Stimulated activated CD8-positive, alpha-beta memory T cell treated with anti-CD3 and anti-CD28 coated beads, Interleukin-7, amount 100 ng/mL, for 1 hour (primary cell): ENCODE measurements around the gene BCR.

ENCODE experiments used
- DNase-seq, 2 donors: peaks; one replicate each; pipeline ENCODE4 v3.0.0-alpha.2; 2020; ENCODE audit warnings: low read depth in 2 of 2

Gene BCR

GRCh38 chr22:23216461-23217170 lies 36.3 kb downstream of the BCR start:
- DNase-seq, result peak in 1 of 2 donors; percentile 31

- DNase-seq, result no peak
Observed at GRCh38 chr22:23217171-23218052, 37.1 kb downstream of the BCR start.

- no peak for DNase-seq
Observed at GRCh38 chr22:23218053-23218866, 38.0 kb downstream of the BCR start.

- DNase-seq, result no peak
Observed at GRCh38 chr22:23218867-23219251, 38.5 kb downstream of the BCR start.

- DNase-seq, result no peak
Observed at GRCh38 chr22:23219317-23219716, 39.0 kb downstream of the BCR start.

GRCh38 chr22:23219822-23220484 lies 39.6 kb downstream of the BCR start:
- peak in 1 of 2 donors; percentile 24 for DNase-seq

- DNase-seq, result no peak
Observed at GRCh38 chr22:23220485-23221350, 40.4 kb downstream of the BCR start.

GRCh38 chr22:23221351-23221804 lies 41.1 kb downstream of the BCR start:
- DNase-seq, result no peak

GRCh38 chr22:23222033-23222792 lies 41.9 kb downstream of the BCR start:
- DNase-seq, result no peak

GRCh38 chr22:23222793-23223568 lies 42.7 kb downstream of the BCR start:
- no peak for DNase-seq

GRCh38 chr22:23223569-23224317 lies 43.4 kb downstream of the BCR start:
- DNase-seq, result no peak

GRCh38 chr22:23224846-23225245 lies 44.5 kb downstream of the BCR start:
- no peak for DNase-seq

- DNase-seq, result no peak
Observed at GRCh38 chr22:23225337-23225723, 45.0 kb downstream of the BCR start.

- DNase-seq, result no peak
Observed at GRCh38 chr22:23225724-23226496, 45.6 kb downstream of the BCR start.

GRCh38 chr22:23226497-23226850 lies 46.2 kb downstream of the BCR start:
- DNase-seq, result no peak

- DNase-seq, result no peak
Observed at GRCh38 chr22:23227380-23227779, 47.1 kb downstream of the BCR start.

- DNase-seq, result no peak
Observed at GRCh38 chr22:23228503-23228902, 48.2 kb downstream of the BCR start.

GRCh38 chr22:23229646-23230045 lies 49.3 kb downstream of the BCR start:
- DNase-seq, result no peak
